Type B pancreatic cell (in vitro differentiated cells): ENCODE measurements around the gene MRPS12. TPM values are rescaled to one million over a fixed set of nuclear protein-coding genes. Genes with fewer than 3 reads are reported as not detected.

Experiments used
- DNase-seq: peaks from one replicate; pipeline ENCODE4 v3.0.0; 2021; ENCODE audit warnings: mixed read lengths; ENCODE audit not compliant: unreplicated experiment; ENCODE audit errors: extremely low spot score
- H3K27ac Mint-ChIP-seq: 2 replicates; pipeline ENCODE4 v1.8.0; 2021; ENCODE audit warnings: mild to moderate bottlenecking, mixed read lengths
- H3K27me3 Mint-ChIP-seq: 2 replicates; pipeline ENCODE4 v1.8.0; 2021; ENCODE audit warnings: mixed read lengths
- H3K36me3 Mint-ChIP-seq: 2 replicates; pipeline ENCODE4 v1.8.0; 2021; ENCODE audit warnings: mixed read lengths
- H3K4me1 Mint-ChIP-seq: one replicate; pipeline ENCODE4 v1.8.0; 2021; ENCODE audit warnings: mixed read lengths; ENCODE audit not compliant: unreplicated experiment
- H3K4me3 Mint-ChIP-seq: 2 replicates; pipeline ENCODE4 v1.8.0; 2021; ENCODE audit warnings: mild to moderate bottlenecking, mixed read lengths
- H3K9me3 Mint-ChIP-seq: 2 replicates; pipeline ENCODE4 v1.8.0; 2021; ENCODE audit warnings: mixed read lengths
- total RNA-seq: library from RNA; stranded (reverse); gene quantifications from 2 replicates; pipeline ENCODE4 v1.2.1, GENCODE V29; 2021; ENCODE audit warnings: low replicate concordance
- TF ChIP-seq, protein P1 (sequence below): fragments of 200-600 bp; sonication (generic); conservative IDR thresholded peaks from 2 replicates; pipeline ENCODE4 v1.5.0; 2021; ENCODE audit warnings: antibody characterized with exemption, mild to moderate bottlenecking

MRPS12 gene
- total RNA-seq, 1 donor from 2014 or later = 45.6 TPM

DNA sequence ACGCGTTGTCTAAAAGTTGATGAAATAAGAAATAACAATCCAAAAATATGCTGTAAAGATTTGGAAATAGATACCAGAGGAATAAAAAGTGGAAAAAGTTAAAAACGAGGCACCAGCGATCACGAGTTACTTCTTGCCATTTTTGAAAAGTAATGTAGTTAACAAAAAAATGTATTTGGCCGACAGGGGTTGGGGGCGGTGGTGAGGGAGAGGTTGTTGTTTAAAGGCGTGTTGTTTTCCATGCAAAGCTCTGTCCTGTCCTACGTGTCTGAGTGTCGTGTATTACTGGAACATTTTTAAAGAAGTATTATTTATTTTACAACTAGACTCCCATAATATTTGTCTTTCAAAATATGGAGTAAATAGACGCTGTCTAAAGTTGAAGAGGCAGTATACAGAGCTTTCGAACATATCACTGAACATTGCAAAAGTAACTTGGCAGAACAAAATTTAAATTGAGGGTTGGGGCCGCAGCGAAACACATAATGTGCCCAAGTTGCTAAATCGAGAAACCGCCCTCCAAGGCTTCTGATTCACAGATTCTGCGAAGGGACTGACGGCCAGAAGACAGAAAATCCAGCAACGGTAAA is 44.0 kb downstream of the MRPS12 start:
- TF ChIP-seq, protein P1, sequence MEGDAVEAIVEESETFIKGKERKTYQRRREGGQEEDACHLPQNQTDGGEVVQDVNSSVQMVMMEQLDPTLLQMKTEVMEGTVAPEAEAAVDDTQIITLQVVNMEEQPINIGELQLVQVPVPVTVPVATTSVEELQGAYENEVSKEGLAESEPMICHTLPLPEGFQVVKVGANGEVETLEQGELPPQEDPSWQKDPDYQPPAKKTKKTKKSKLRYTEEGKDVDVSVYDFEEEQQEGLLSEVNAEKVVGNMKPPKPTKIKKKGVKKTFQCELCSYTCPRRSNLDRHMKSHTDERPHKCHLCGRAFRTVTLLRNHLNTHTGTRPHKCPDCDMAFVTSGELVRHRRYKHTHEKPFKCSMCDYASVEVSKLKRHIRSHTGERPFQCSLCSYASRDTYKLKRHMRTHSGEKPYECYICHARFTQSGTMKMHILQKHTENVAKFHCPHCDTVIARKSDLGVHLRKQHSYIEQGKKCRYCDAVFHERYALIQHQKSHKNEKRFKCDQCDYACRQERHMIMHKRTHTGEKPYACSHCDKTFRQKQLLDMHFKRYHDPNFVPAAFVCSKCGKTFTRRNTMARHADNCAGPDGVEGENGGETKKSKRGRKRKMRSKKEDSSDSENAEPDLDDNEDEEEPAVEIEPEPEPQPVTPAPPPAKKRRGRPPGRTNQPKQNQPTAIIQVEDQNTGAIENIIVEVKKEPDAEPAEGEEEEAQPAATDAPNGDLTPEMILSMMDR = peak; percentile 51
- no peaks in the 10 kb centered on the region for H3K27me3 Mint-ChIP-seq
- H3K27ac Mint-ChIP-seq = peak overlapping the region; percentile 90
- no peak for DNase-seq
- peaks cover 31% of the 10 kb centered on the region for H3K4me1 Mint-ChIP-seq
- H3K9me3 Mint-ChIP-seq = no peaks in the 10 kb centered on the region
- H3K36me3 Mint-ChIP-seq = no peaks in the 10 kb centered on the region
- H3K4me3 Mint-ChIP-seq = peak overlapping the region; percentile 97

GRCh38 chr19:38975214-38975860 is 44.6 kb downstream of the MRPS12 start, which contains the start of gene FBXO17:
TSS of gene FBXO17 (minus strand) at chr19:38975742. CDS start at chr19:38950319, 25,423 bp downstream.
- Mint-ChIP-seq H3K27me3 (no peaks in the 10 kb centered on the region), H3K4me1 (peaks cover 31% of the 10 kb centered on the region), H3K36me3 (no peaks in the 10 kb centered on the region), H3K27ac (peak within 1 kb of the TSS; percentile 90), H3K9me3 (no peaks in the 10 kb centered on the region), H3K4me3 (peak within 1 kb of the TSS; percentile 97)
- DNase-seq = peak; percentile 75
- TF ChIP-seq, protein P1 = no peak

DNA sequence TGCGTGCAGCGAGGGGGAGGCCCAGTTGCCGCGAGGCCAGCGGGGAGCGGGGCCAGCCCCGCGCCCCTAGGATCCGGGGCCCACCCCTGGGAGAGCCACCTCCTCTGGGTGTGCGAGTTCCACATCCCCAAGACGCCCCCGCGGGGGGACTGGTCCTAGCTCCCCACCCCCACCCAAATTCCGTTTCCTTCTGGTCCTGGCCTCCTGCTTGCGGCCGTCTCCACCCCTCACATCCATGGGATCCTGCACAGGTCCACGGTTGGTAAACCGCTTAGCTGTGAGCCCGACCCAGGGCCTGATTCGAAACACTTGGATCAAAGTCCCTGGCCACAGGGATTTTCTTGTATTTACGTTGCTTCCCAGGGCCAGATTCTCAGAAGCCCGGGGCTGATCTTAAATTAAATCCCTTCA is 45.1 kb downstream of the MRPS12 start:
- Mint-ChIP-seq H3K27ac (peak overlapping the region; percentile 83), H3K36me3 (no peaks in the 10 kb centered on the region), H3K9me3 (no peaks in the 10 kb centered on the region), H3K4me3 (peak overlapping the region; percentile 97), H3K27me3 (no peaks in the 10 kb centered on the region), H3K4me1 (peaks cover 31% of the 10 kb centered on the region)
- TF ChIP-seq, protein P1 = no peak
- DNase-seq = no peak

- H3K36me3 Mint-ChIP-seq = no peaks in the 10 kb centered on the region
- no peaks in the 10 kb centered on the region for H3K27me3 Mint-ChIP-seq
- H3K27ac Mint-ChIP-seq = peak overlapping the region; percentile 24
- no peaks in the 10 kb centered on the region for H3K9me3 Mint-ChIP-seq
- peak overlapping the region; percentile 61 for H3K4me3 Mint-ChIP-seq
- DNase-seq = no peak
- TF ChIP-seq, protein P1 = no peak
- H3K4me1 Mint-ChIP-seq = peaks cover 31% of the 10 kb centered on the region
Observed at GRCh38 chr19:38977445-38978325, 46.9 kb downstream of the MRPS12 start.

DNA sequence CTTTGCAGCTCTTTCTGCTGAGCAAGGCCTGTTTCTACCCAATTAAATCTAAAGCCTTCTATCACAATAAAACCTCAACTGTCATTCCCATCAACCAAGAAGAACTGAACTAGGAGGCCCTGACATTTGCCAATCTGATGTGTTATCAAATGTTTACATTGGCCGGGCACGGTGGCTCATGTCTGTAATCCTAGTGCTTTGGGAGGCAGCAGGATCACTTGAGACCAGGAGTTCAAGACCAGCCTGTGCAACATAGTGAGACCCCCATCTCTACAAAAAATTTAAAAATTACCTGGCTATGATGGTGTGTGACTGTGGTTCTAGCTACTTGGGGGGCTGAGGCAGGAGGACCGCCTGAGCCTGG is 47.6 kb downstream of the MRPS12 start:
- Mint-ChIP-seq H3K4me3 (no peak overlapping the region), H3K9me3 (no peaks in the 10 kb centered on the region), H3K27ac (no peak overlapping the region), H3K4me1 (peaks cover 31% of the 10 kb centered on the region), H3K36me3 (no peaks in the 10 kb centered on the region), H3K27me3 (no peaks in the 10 kb centered on the region)
- TF ChIP-seq, protein P1 = no peak
- no peak for DNase-seq
